Smooth muscle cell (in vitro differentiated cells): ENCODE results near the gene HSPB2. TPM values are rescaled to one million over a fixed set of nuclear protein-coding genes. Genes with fewer than 3 reads are reported as not detected.
A peak's percentile ranks its signal among the peaks of the same experiment; 100 is the strongest.

Source experiments
- DNase-seq: peaks from one replicate; lab custom pipeline; 2025; ENCODE audit not compliant: unreplicated experiment; lab: John Stamatoyannopoulos, UW
- H2AFZ ChIP-seq: fragments of 200-600 bp; sonication (generic); 2 replicates; pipeline ENCODE4 v1.6.0; 2016; ENCODE audit warnings: antibody characterized with exemption, low read depth, mild to moderate bottlenecking
- H3F3A ChIP-seq: fragments of 200-600 bp; sonication (generic); 2 replicates; pipeline ENCODE4 v1.6.0; 2017; ENCODE audit warnings: antibody characterized with exemption, low read depth
- H3K27ac ChIP-seq: fragments of 200-600 bp; sonication (generic); 2 replicates; pipeline ENCODE4 v1.5.1; 2016; ENCODE audit warnings: low read depth, mild to moderate bottlenecking
- H3K27me3 ChIP-seq: fragments of 200-600 bp; sonication (generic); 2 replicates; pipeline ENCODE4 v1.6.1; 2016; ENCODE audit warnings: low read depth, mild to moderate bottlenecking
- H3K36me3 ChIP-seq: fragments of 200-600 bp; sonication (generic); 2 replicates; pipeline ENCODE4 v1.5.1; 2016; ENCODE audit warnings: low read depth
- H3K4me1 ChIP-seq: fragments of 200-600 bp; sonication (generic); 2 replicates; pipeline ENCODE4 v1.5.1; 2016; ENCODE audit warnings: low read depth
- H3K4me2 ChIP-seq: fragments of 200-600 bp; sonication (generic); 2 replicates; pipeline ENCODE4 v1.6.0; 2016; ENCODE audit warnings: mild to moderate bottlenecking
- H3K4me3 ChIP-seq: fragments of 200-600 bp; sonication (generic); 2 replicates; pipeline ENCODE4 v1.5.1; 2016; ENCODE audit warnings: mild to moderate bottlenecking
- H3K79me2 ChIP-seq: fragments of 200-600 bp; sonication (generic); 2 replicates; pipeline ENCODE4 v1.6.0; 2016; ENCODE audit warnings: low read depth, mild to moderate bottlenecking
- H3K9ac ChIP-seq: fragments of 200-600 bp; sonication (generic); 2 replicates; pipeline ENCODE4 v1.6.0; 2016; ENCODE audit warnings: low read depth
- H3K9me3 ChIP-seq: fragments of 200-600 bp; sonication (generic); replicated peaks from 2 replicates; pipeline ENCODE4 v1.5.1; 2016; ENCODE audit warnings: low read depth
- H4K20me1 ChIP-seq: fragments of 200-600 bp; sonication (generic); 2 replicates; pipeline ENCODE4 v1.6.0; 2016; ENCODE audit warnings: low read depth
- CTCF ChIP-seq: fragments of 200-600 bp; sonication (generic); IDR thresholded peaks from 2 replicates; pipeline ENCODE4 v1.5.1; 2017; ENCODE audit warnings: borderline replicate concordance, mild to moderate bottlenecking, antibody characterized with exemption; ENCODE audit not compliant: insufficient read depth, poor library complexity, severe bottlenecking
- WGBS: methylation state at CpG from one replicate; pipeline ENCODE4 v1.1.7; 2016; ENCODE audit warnings: low lambda C conversion rate; 5-methylcytosine and 5-hydroxymethylcytosine counted together
- polyA plus RNA-seq: library from polyadenylated mRNA; unstranded; fragments of >200 nt; fragmentation: Nextera tagmentation; extraction: Ambion mirVana; gene quantifications from 2 replicates; pipeline ENCODE4 v1.2.1, GENCODE V29; 2016
- total RNA-seq: library from RNA; depleted of rRNA; stranded (reverse); fragments of >200 nt; gene quantifications from 2 replicates; pipeline ENCODE4 v1.2.3, GENCODE V29; 2014

The HSPB2 gene
- total and polyA plus RNA-seq, 2 experiments from 2014 or later, result 0.18 TPM; not detected in 1

- Histone ChIP-seq H3K9ac (peak overlapping the region; percentile 89), H3K4me2 (peak overlapping the region; percentile 90), H3K79me2 (peaks cover 9% of the 10 kb centered on the region), H3K27ac (peak overlapping the region; percentile 97), H2AFZ (peak overlapping the region; percentile 20), H3K4me1 (peaks cover 39% of the 10 kb centered on the region), H3F3A (peaks cover 55% of the 10 kb centered on the region), H3K36me3 (no peaks in the 10 kb centered on the region), H3K27me3 (no peaks in the 10 kb centered on the region), H3K9me3 (no peaks in the 10 kb centered on the region), H4K20me1 (no peaks in the 10 kb centered on the region), H3K4me3 (peak overlapping the region; percentile 66)
- WGBS, result 32% methylated on average over 3 of the region's 3 CpGs
- DNase-seq, result no peak
- no peak for TF ChIP-seq CTCF
Measured at GRCh38 chr11:111936040-111936540, 23.6 kb downstream of the HSPB2 start.

- TF ChIP-seq CTCF, result no peak
- 5% methylated on average over 8 of the region's 9 CpGs for WGBS
Measured at GRCh38 chr11:111937461-111937769, 24.9 kb downstream of the HSPB2 start.

GRCh38 chr11:111937844-111938243 lies 25.3 kb downstream of the HSPB2 start:
- peak overlapping the region; percentile 66 for H3K4me3 ChIP-seq
- no peak for TF ChIP-seq CTCF
- H3K9me3 ChIP-seq, result no peaks in the 10 kb centered on the region
- H2AFZ ChIP-seq, result peak overlapping the region; percentile 28
- H3K27ac ChIP-seq, result peak overlapping the region; percentile 97
- no peaks in the 10 kb centered on the region for H3K27me3 ChIP-seq
- no peaks in the 10 kb centered on the region for H4K20me1 ChIP-seq
- peaks cover 51% of the 10 kb centered on the region for H3F3A ChIP-seq
- no peak for DNase-seq
- WGBS, result 77% methylated on average over 7 of the region's 7 CpGs
- peaks cover 39% of the 10 kb centered on the region for H3K4me1 ChIP-seq
- H3K4me2 ChIP-seq, result peak overlapping the region; percentile 90
- H3K9ac ChIP-seq, result peak overlapping the region; percentile 89
- H3K36me3 ChIP-seq, result no peaks in the 10 kb centered on the region
- H3K79me2 ChIP-seq, result peaks cover 25% of the 10 kb centered on the region

More at GRCh38 chr11:111937461-111937769, 24.9 kb downstream of the HSPB2 start:
- Histone ChIP-seq H3K9me3 (no peaks in the 10 kb centered on the region), H3K79me2 (peaks cover 20% of the 10 kb centered on the region), H3K9ac (peak overlapping the region; percentile 89), H3K36me3 (no peaks in the 10 kb centered on the region), H3K4me3 (peak overlapping the region; percentile 66), H3K4me1 (peaks cover 39% of the 10 kb centered on the region), H3F3A (peaks cover 55% of the 10 kb centered on the region), H4K20me1 (no peaks in the 10 kb centered on the region), H2AFZ (peak overlapping the region; percentile 28), H3K27ac (peak overlapping the region; percentile 97), H3K4me2 (peak overlapping the region; percentile 90), H3K27me3 (no peaks in the 10 kb centered on the region)
- no peak for DNase-seq

DNA sequence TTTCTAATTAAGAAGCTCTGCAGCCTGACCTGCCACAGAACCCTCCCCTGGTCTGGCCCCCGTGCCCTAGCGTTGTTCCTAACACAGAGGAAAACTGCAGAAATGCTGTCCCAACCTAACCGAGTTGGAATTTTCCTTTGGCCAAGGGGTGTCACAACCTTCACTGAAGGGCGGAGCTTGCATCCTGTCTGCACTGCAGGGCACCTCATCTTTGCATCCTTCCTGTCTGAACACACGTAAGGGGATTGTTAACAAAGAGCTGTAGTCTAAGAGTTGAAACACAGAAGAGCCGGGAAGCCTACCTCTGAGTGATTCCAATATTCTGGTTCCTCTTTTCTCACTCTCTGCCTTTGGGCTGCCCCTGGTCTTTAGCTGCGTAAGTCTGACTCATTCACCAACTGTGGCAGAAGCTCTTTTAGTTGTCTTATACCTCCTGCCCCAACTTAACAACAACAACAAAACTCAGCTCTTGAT lies 26.2 kb downstream of the HSPB2 start:
- no peaks in the 10 kb centered on the region for H3K36me3 ChIP-seq

More for the DNA sequence above, 26.2 kb downstream of the HSPB2 start:
- whole genome bisulfite sequencing, result 16% methylated on average over 7 of the region's 7 CpGs
- Histone ChIP-seq H3F3A (peaks cover 51% of the 10 kb centered on the region), H4K20me1 (no peaks in the 10 kb centered on the region), H3K9me3 (no peaks in the 10 kb centered on the region), H3K4me2 (peak overlapping the region; percentile 90), H3K9ac (peak overlapping the region; percentile 89), H3K4me3 (peak overlapping the region; percentile 66), H3K79me2 (peaks cover 26% of the 10 kb centered on the region), H3K27ac (peak overlapping the region; percentile 97), H3K27me3 (no peaks in the 10 kb centered on the region), H2AFZ (peak overlapping the region; percentile 1), H3K4me1 (peaks cover 41% of the 10 kb centered on the region)
- TF ChIP-seq CTCF, result no peak
- no peak for DNase-seq
